ENCODE data around the gene FCHSD2. TPM values are rescaled to one million over a fixed set of nuclear protein-coding genes. Genes with fewer than 3 reads are reported as not detected.

FCHSD2 gene
- total and polyA plus RNA-seq, 2 donors (not counting 3 experiments of a cell fraction or from before 2014, with no cell fraction given) = 20.8 to 56.9 TPM

DNA sequence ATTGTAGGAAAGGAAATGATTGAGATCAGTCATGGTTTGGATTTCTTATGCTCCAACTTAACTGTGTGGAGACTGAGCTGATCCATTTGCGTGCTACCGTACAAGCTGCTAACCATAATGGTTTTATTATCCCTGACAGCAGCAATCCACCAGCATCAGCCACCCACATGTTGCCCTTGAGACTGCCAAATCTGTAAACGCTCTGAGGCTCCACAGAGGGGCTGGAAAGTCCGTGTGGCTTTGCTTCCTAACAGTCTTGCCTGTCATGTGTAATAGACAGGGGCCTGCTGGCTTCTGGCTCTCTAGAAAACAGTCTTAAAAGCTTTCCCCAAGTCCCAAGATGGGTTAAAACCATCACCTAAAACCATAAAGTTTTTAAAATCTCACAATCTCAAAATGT lies 297.8 kb downstream of the FCHSD2 start:
- TF ChIP-seq POLR2AphosphoS5 (IDR thresholded peaks at IDR 0.05; ENCODE audit: insufficient read depth, low read depth, low read length) (no peak), EZH2 (IDR thresholded peaks at IDR 0.05; ENCODE audit: borderline replicate concordance, low read depth, low read length, severe bottlenecking) (no peak), GATA2 (IDR thresholded peaks at IDR 0.05; ENCODE audit: insufficient read depth, insufficient read length, low read depth, low read length) (no peak), POLR2A (IDR thresholded peaks at IDR 0.05; ENCODE audit: low read depth, low read length) (no peak), FOS (IDR thresholded peaks at IDR 0.05; ENCODE audit: borderline replicate concordance, insufficient read depth, low read length) (no peak), MAX (IDR thresholded peaks at IDR 0.05; ENCODE audit: insufficient read depth, insufficient read length) (no peak), CTCF (IDR thresholded peaks at IDR 0.05; ENCODE audit: extremely low read depth in 1 of 2, insufficient read depth in 1 of 2, low read depth in 1 of 2, low read length in 2 of 2) (no peak), JUN (IDR thresholded peaks at IDR 0.05; ENCODE audit: borderline replicate concordance, insufficient read depth, insufficient read length, low read depth) (no peak)
- FAIRE-seq (no peak), DNase-seq (ENCODE audit: low read depth, low spot score) (no peak)
- Histone ChIP-seq H3K4me3 (replicated peaks in 1 of 3; ENCODE audit: insufficient read depth in 1 of 3, low read depth in 1 of 3, low read length in 3 of 3) (no peak overlapping the region), H2AFZ (ENCODE audit: low read depth, low read length) (no peak overlapping the region), H3K27me3 (ENCODE audit: control insufficient read depth in 2 of 2, insufficient read depth in 2 of 2, low read length in 2 of 2) (no peaks in the 10 kb centered on the region), H4K20me1 (replicated peaks; ENCODE audit: control insufficient read depth, extremely low read depth, insufficient read depth, low read length) (no peaks in the 10 kb centered on the region), H3K9me1 (replicated peaks; ENCODE audit: control insufficient read depth, extremely low read depth, insufficient read depth, low read length) (no peaks in the 10 kb centered on the region), H3K36me3 (ENCODE audit: control insufficient read depth in 2 of 2, extremely low read depth in 1 of 2, insufficient read depth in 2 of 2, low read length in 2 of 2) (peaks cover 0 to 27% of the 10 kb centered on the region in 2 experiments), H3K9me3 (replicated peaks; ENCODE audit: control insufficient read depth, insufficient read depth, low read length) (no peaks in the 10 kb centered on the region), H3K4me1 (ENCODE audit: control insufficient read depth, extremely low read depth, insufficient read depth, low read length) (no peaks in the 10 kb centered on the region), H3K9ac (replicated peaks; ENCODE audit: extremely low read depth, insufficient read depth, low read length) (no peak overlapping the region), H3K79me2 (ENCODE audit: control insufficient read depth, insufficient read depth, low read length) (no peaks in the 10 kb centered on the region), H3K4me2 (ENCODE audit: insufficient read depth, low read length) (no peak overlapping the region), H3K27ac (ENCODE audit: insufficient read depth, low read depth, low read length) (no peak overlapping the region)
- ChIA-PET CTCF (interaction anchor here (0.6 to 3.1 kb wide), 3 partner anchors 13 to 334 kb away, joined by 3 to 14 read pairs (median 4); no protein-coding TSS in a partner anchor), POLR2A (no interaction called here)
- no TSS peak for BruUV-seq (replicated peaks)
- intact Hi-C loops (cut with micrococcal nuclease) (no loop called here), dilution Hi-C loops (cut with MboI; ENCODE audit: extremely low pct_ligation_motif_present, low sequenced_read_pairs) (no loop called here)

Measured in endothelial cell of umbilical vein (primary cell).